GM19025 (cell line): ENCODE measurements around the gene SUCNR1.
A peak's percentile ranks its signal among the peaks of the same experiment; 100 is the strongest.
"Not testable (repeated sequence)": the region's sequence is repeated elsewhere in the genome, so short reads cannot be mapped to it uniquely, and the experiment has no call there.

ENCODE experiments used
- ATAC-seq: cut with Tn5 transposase; IDR thresholded peaks from one replicate; pipeline ENCODE4 v1.9.1; 2021; ENCODE audit warnings: mild to moderate bottlenecking, low read depth, moderate library complexity; ENCODE audit not compliant: unreplicated experiment

Gene SUCNR1

DNA sequence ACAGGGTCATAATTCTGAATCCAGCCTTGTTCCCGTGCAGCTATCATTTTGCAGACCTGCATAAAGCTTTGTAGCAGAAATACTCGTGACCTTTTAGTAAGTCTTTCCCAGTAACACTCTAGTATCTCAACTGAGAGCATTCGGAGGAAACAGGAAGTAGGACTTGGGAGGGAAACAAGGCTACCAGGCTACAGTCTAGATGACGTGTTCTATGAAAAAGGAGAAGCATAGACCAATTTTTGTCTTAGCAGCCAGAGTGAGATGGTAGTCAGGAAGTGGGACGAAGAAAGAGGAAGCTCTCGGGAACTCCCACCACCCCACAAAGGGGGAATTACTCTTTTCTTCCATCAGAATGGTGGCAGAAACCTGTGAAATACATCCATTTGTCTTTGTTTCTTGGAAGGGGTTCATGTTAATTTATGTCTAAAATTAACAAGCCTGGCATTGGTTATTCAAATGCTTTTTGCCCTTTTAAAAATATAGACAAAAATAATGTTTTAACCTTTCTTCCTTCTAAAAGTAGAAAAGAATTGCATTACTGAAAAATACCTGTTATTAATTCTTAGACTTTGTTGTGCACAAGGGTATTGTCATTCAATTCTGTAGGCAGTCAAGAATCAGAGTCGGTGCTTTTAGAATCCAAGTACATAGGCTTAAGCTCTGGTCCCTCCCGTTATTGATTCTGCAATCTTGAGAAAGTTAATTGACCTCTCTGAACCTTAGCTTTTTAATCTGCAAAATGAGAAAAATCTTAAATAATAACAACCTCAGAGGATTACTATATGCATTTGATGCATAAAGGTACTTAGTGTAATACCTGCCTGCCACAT lies 1.6 kb upstream of the SUCNR1 start:
- peak; percentile 61 for ATAC-seq

DNA sequence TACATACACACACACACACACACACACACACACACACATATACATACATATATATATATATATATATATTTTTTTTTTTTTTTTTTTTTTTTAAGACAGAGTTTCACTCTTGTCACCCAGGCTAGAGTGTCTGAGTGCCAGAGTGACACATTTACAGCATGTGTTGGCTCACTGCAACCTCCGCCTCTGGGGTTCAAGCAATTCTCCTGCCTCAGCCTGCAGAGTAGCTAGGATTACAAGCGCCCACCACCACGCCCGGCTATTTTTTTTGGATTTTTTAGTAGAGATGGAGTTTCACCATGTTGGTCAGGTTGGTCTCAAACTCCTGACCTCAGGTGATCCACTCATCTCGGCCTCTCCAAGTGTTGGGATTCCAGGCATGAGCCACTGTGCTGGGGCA lies 636 bp downstream of the SUCNR1 start:
- ATAC-seq, result not testable (repeated sequence)

DNA sequence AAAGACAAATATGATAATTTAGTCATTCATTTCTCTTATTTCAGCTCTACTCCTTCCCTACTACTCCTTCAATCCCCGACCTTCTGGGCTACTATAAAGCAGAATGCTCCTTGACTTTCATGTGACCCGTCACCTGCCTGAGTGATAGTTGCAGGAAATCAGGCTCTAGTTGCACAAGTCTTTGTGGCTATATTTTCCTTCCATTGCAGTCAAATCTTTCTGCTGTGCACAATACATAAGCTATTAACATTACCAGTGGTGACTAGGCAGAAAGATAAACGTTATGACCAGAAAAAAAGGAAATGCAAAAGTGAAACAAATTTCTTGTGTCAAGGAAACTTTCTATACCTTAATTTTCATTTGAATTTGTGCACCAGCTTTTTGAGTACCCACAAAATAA lies 2.3 kb downstream of the SUCNR1 start:
- peak; percentile 61 for ATAC-seq

DNA sequence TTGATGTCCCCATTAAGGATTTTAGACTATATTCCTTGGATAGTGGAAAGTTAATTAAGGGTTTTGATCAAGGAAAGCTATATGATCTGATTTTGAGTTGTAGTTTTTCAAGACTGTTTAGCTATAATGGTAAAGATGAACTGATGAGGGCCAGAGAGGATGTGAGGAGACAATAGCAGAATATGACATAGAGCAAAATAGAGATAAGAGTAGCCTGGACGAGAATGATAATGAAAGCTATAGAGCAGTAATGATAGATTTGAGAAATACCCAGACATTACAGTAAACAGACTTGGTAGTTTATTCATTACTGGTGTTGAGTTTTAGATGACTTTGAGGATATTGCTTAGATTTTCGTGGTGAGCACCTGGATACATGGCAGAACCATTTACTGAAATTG lies 3.8 kb downstream of the SUCNR1 start:
- ATAC-seq, result no peak

DNA sequence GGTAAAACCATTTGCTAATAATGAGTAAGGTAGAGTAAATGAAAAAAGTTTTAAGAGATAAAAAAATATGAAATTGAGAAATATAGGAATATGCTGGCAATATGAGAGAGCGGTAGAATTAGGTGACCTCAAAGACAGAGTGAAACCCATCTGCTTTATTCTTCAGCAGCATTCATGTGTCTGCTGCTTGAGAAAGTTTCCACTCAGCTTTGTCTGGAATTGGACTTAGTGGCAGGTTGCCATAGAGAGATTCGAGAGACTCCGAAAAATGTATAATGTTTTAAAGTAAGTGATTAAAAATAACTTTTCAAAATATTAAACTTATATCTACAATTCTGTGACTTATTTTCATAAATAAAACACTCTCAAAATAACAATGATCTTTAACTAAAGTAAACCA lies 5.0 kb downstream of the SUCNR1 start:
- no peak for ATAC-seq

DNA sequence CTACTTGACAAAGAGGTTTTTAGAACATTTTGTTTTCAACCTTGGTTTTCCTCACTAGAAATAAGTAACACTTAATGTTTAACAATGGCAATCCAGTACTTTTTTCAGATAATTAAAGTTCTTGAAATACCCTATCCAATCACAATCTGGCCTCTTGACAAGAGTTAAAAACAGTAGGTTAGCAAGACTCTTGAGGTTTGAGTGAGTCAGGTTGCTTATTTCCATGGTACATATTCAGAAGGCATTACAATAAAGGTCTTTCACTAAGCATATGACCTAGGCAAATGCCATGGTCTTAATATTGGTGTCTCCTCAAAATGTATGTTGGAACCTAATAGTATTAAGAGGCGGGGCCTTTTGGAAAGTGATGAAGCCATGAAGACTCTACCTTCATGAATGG lies 5.6 kb downstream of the SUCNR1 start:
- ATAC-seq, result no peak

DNA sequence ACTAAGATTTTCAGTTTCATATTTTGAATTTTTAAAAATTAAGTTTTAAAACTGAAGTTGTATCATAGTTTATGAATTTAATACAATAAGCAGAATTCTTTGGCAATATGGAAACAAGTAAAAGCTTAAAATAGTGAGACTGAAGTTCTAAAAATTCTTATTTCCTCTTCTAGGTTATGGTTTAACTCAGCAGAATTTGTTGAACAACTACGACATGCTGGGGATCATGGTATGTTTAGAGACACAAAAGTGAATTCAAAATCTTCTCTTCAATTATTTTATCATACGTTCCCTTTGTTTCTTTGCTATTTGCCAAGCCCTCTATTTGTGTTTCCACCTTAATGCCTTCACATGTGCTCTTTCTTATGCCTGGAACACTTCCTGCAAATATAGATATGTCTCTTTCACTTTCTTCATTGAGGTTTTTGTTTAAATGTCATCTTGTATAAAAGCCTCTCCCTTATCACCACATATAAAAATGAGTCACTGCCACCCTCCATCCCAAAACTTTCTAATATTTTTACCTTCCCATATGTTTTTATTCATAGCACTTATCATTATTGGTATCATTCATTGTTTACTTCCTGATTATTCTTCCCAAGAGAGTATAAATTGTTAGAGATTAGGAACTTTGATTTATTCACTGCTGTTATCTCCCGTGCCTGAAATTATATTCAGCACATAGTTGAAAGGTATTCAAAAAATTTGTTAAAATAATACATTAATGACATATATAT lies 6.4 kb downstream of the SUCNR1 start:
- ATAC-seq, result no peak

DNA sequence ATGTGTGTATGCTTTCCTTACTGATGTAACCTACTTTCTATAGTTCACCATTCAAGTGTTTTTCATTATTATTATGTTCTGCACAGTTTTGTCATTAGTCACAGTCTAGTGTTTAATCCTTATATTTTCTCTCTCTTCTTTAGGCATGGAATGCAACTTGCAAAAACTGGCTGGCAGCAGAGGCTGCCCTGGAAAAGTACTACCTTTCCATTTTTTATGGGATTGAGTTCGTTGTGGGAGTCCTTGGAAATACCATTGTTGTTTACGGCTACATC lies 6.9 kb downstream of the SUCNR1 start:
- no peak for ATAC-seq

DNA sequence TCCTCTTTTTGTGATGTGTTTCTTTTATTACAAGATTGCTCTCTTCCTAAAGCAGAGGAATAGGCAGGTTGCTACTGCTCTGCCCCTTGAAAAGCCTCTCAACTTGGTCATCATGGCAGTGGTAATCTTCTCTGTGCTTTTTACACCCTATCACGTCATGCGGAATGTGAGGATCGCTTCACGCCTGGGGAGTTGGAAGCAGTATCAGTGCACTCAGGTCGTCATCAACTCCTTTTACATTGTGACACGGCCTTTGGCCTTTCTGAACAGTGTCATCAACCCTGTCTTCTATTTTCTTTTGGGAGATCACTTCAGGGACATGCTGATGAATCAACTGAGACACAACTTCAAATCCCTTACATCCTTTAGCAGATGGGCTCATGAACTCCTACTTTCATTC lies 7.7 kb downstream of the SUCNR1 start:
- no peak for ATAC-seq

DNA sequence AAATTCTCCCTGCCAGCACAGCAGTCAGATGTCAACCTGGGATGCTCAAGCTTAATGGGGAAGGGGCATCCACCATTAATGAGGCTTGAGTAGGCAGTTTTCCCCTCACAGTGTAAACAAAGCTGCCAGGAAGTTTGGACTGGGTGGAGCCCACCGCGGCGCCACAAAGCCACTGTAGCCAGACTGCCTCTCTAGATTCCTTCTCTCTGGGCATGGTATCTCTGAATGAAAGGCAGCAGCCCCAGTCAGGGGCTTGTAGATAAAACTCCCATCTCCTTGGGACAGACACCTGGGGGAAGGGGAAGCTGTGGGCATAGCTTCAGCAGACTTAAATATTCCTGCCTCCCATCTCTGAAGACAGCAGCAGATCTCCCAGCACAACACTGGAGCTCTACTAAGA lies 12.0 kb downstream of the SUCNR1 start:
- not testable (repeated sequence) for ATAC-seq

DNA sequence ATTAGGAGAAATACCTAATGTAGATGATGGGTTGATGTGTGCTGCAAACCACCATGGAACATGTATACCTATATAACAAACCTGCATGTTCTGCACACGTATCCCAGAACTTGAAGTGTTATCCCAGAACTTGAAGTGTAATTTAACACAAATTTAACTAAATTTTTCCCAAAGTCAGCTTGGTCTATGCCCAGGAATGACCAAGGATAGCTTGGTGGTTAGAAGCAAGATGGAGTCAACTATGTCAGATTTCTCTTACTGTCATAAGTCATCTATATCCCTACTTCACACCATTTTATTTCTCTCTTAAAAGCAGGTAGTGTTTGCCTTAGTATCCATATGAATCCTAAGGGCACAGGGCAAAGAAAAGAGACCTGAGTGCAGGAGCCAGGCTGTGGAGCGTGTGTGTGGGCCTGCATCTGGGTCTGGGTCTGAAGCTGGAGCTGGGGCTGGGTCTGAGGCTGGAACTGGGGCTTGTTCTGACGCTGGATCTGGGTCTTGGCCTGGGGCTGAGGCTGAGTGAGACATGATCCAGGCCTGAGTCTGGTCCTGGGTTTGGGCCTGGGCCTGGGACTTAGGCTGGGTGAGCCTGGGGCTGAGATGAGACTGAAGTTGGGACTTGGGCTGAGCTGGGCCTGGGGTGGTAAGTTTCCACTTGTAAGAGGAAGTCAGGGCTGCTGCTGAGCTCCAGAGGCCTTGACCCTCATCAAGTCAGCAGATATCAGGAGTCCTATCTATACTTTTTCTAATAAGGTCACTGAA lies 14.2 kb downstream of the SUCNR1 start:
- not testable (repeated sequence) for ATAC-seq

DNA sequence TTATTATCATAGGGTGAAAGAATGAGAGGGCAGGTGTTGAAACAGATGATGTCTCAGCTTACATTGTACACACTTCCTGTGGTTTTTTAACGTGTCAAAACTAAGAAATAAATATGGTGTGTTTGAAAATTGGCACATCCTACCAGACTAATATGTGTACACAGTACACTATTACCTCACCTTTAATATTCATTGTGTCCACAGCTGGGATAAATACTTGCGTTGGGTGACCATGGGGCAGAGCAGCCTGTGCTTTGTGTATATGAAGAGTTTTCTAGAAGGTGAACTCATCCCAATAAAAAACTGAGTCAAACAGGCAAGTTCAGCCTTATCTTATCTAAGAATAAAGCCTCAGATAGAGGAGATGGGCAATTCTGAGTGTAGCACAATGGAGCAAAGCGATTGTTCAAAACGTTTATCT lies 17.3 kb downstream of the SUCNR1 start:
- peak; percentile 66 for ATAC-seq

DNA sequence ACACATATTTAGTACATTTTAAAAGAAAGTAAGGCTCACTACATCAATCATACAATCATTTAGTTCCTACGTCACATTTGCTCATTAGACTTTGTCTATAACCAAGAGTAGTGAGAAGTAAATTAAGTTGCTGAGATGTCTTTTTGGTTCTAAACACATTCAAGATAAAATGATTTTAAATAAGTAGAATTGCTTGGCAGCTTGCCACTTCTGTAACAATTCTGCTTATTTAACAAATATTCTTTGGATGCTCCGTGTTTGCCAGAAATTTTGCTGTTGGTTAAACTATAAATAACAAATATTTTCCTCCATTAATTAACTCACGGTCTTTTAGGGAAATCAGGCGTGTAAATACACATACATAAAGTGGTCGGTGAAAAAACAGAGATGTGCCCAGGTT lies 18.3 kb downstream of the SUCNR1 start:
- ATAC-seq, result no peak

DNA sequence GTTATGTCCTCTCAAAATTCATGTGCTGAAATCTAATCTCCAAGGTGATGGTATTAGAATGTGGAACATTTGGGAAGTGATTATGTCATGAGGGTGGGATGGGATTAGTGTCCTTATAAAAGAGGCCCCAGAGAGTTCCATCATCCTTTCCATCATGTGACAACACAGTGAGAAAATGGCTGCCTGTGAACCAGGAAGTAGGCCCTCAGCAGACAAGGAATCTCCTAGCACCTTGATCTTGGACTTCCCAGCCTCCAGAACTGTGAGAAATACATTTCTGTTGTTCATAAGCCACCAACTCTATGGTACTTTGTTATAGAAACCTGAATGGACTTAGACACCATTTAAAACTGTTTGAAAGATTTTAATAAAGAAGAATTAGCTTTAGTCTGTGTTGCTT lies 20.8 kb downstream of the SUCNR1 start:
- no peak for ATAC-seq

DNA sequence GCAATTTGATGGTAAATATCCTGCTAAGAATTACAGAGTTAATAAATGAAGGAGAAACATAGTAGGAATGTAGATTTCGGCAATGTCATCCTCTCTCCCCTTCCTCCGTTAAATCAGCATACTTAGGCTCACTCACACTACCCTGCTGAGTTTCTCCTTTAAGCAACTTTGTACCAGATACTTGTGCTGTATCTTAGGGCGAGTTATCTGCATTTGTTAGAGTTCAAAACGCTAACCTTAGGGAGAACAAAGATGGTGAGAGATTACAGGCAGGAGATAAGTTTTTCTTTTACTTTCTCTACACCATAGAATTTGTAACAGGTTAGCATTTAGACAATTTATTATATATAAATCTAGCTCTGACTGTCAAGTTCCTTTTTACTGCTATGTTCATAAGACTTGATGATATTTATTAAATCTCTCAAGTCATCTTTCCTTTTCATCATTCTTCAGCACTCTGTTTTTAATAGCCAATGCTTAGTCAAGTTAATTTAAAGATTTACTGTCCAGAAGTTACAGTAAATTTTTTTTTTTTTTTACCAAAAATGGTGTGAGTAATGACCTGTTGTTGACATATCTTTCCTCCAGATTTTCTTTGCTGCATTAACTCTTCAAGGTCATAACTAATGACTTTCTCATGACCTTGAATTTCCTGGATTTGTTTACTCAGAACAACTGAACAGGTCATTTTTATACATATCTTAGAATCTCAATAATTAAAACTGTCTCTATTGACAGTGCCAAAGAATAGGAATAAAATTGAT lies 22.2 kb downstream of the SUCNR1 start:
- no peak for ATAC-seq

DNA sequence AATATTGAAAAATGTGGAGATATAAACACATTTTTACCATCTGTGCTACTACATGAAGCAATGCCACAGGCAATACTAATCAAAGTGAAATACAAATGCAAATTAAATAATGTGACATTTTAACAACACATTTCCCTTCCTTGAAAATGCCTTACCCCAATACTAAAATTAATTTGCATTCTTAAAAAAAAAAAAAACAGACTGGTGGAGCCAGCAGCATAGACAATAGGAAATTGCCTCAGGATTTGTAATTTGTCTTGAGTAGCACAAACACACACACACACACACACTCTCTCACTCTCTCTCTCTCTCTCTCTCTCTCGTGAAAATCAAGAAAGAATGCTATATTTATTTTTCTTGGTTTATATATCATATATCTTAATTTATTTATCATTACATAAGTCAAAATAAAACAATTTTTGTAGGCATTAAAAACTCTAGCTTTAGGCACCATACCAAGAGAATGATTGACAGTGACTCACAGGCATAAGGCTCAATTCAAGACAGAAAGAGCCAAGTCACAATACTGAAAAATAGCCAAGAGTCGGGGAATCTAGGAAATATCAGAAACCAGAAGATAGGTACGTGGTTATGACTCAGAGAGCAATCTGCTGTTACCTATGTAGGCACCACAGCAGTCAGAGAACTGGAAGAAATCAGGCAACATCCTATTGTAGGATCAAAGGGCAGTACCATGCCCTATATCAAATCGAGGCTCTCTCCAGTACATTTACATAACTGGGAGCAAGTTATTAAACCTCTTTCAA lies 23.0 kb downstream of the SUCNR1 start:
- no peak for ATAC-seq

DNA sequence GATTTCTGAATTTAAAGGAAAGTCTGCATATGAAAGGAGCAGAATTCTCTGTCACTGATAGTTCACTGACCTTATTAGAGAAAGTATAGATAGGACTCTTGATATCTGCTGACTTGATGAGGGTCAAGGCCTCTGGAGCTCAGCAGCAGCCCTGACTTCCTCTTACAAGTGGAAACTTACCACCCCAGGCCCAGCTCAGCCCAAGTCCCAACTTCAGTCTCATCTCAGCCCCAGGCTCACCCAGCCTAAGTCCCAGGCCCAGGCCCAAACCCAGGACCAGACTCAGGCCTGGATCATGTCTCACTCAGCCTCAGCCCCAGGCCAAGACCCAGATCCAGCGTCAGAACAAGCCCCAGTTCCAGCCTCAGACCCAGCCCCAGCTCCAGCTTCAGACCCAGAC lies 24.7 kb downstream of the SUCNR1 start:
- not testable (repeated sequence) for ATAC-seq

DNA sequence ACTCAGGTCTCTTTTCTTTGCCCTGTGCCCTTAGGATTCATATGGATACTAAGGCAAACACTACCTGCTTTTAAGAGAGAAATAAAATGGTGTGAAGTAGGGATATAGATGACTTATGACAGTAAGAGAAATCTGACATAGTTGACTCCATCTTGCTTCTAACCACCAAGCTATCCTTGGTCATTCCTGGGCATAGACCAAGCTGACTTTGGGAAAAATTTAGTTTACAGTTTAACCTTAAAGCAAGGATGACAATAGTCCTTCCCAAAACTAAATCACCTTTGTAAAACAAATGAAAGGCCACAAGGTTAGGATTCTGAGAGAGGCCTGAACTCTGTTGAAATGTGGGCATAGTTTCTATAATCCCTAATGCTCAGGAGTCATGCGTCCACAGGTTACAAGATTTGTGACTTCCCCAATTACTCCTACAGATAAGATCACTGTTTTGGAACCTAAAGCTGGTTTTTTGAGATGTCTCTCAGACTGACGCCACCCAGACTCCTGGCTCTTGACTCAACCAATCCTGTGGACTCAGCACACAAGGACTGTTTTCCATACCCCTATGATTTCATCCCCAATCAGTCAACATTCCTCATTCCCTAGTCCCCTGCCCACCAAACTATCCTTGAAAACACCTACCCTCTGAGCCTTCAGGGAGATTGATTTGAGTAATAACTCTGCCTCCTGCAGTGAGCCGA lies 25.3 kb downstream of the SUCNR1 start:
- not testable (repeated sequence) for ATAC-seq

DNA sequence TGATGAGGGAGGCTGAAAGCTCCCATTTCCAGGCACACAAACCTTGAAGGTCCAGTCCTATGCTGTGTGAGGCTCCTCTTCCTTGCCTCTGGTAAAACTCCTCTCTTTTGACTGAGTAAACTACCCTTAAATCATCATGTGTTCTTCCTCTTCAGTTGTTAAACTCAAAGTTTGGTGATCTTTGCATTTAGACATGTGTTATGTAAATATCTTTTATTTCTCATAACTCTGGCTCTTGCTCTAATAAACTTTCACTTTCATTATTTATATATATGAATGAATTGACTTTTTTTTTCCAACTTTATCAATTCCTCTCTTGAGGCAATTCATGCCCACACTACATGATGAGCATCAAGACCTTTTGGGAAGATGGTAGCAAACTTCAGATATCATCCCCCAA lies 26.6 kb downstream of the SUCNR1 start:
- no peak for ATAC-seq
